ENCODE data around the gene GLI3. TPM values are rescaled to one million over a fixed set of nuclear protein-coding genes. Genes with fewer than 3 reads are reported as not detected.
A peak's percentile ranks its signal among the peaks of the same experiment; 100 is the strongest.

The GLI3 gene
- polyA plus RNA-seq, 1 experiment: 6.0 TPM

GRCh38 chr7:41940760-41941343 is 296.2 kb downstream of the GLI3 start:
- Histone ChIP-seq H3K27ac (ENCODE audit: low read depth, low read length) (no peak overlapping the region), H3K9me3 (ENCODE audit: control insufficient read depth, insufficient read depth, low read length) (no peaks in the 10 kb centered on the region), H3K4me3 (ENCODE audit: low read depth, low read length) (no peak overlapping the region), H3K27me3 (ENCODE audit: control insufficient read depth, insufficient read depth, low read length) (no peaks in the 10 kb centered on the region)
- ChIA-PET CTCF (interaction anchor here (0.6 to 7.7 kb wide), 82 partner anchors 9 to 1708 kb away, joined by 3 to 118 read pairs (median 4); partner anchors contain the start of genes MRPL32 and PSMA2), POLR2A (interaction anchor here (0.6 to 0.9 kb wide), 4 partner anchors 240 to 1774 kb away, joined by 3 to 4 read pairs (median 3); no protein-coding TSS in a partner anchor)
- DNase-seq (ENCODE audit: low read depth, low spot score): no peak
- TF ChIP-seq, protein P1, sequence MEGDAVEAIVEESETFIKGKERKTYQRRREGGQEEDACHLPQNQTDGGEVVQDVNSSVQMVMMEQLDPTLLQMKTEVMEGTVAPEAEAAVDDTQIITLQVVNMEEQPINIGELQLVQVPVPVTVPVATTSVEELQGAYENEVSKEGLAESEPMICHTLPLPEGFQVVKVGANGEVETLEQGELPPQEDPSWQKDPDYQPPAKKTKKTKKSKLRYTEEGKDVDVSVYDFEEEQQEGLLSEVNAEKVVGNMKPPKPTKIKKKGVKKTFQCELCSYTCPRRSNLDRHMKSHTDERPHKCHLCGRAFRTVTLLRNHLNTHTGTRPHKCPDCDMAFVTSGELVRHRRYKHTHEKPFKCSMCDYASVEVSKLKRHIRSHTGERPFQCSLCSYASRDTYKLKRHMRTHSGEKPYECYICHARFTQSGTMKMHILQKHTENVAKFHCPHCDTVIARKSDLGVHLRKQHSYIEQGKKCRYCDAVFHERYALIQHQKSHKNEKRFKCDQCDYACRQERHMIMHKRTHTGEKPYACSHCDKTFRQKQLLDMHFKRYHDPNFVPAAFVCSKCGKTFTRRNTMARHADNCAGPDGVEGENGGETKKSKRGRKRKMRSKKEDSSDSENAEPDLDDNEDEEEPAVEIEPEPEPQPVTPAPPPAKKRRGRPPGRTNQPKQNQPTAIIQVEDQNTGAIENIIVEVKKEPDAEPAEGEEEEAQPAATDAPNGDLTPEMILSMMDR (IDR thresholded peaks at IDR 0.05; ENCODE audit: low read depth, low read length): peak; percentile 95

DNA sequence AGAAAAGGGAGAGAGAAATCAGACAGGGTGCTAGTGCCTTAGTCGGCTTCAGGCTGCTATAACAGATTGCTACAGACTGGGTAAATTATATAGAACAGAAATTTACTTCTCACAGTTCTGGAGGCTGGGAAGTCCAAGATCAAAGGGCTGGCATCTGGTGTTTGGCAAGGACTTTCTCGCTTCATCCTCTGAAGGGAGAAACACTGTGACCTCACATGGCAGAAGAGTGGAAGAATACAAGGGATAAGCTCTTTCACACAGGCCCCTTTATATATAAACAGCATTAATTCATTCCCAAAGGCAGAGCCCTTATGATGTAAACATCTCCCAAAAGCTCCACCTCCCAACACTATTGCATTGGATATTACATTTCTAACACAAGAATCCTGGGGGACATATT is 298.6 kb downstream of the GLI3 start:
- CTCF ChIA-PET: interaction anchor here (0.6 to 1.4 kb wide), 3 partner anchors 15 to 938 kb away, joined by 3 to 5 read pairs (median 3); no protein-coding TSS in a partner anchor
- TF ChIP-seq, protein P1 (IDR thresholded peaks at IDR 0.05; ENCODE audit: low read depth, low read length): no peak
- no peak overlapping the region for H3K27ac ChIP-seq (ENCODE audit: low read depth, low read length)
- no peaks in the 10 kb centered on the region for H3K9me3 ChIP-seq (ENCODE audit: control insufficient read depth, insufficient read depth, low read length)
- no peak for DNase-seq (ENCODE audit: low read depth, low spot score)
- POLR2A ChIA-PET: no interaction called here
- H3K4me3 ChIP-seq (ENCODE audit: low read depth, low read length): no peak overlapping the region
- no peaks in the 10 kb centered on the region for H3K27me3 ChIP-seq (ENCODE audit: control insufficient read depth, insufficient read depth, low read length)

- H3K4me3 ChIP-seq (ENCODE audit: low read depth, low read length): no peak overlapping the region
- H3K27ac ChIP-seq (ENCODE audit: low read depth, low read length): no peak overlapping the region
- CTCF ChIA-PET: interaction anchor here (1.6 kb wide), 1 partner anchor 9 kb away, joined by 8 read pairs; no protein-coding TSS in a partner anchor
- TF ChIP-seq, protein P1 (IDR thresholded peaks at IDR 0.05; ENCODE audit: low read depth, low read length): no peak
- no peaks in the 10 kb centered on the region for H3K27me3 ChIP-seq (ENCODE audit: control insufficient read depth, insufficient read depth, low read length)
- no peak for DNase-seq (ENCODE audit: low read depth, low spot score)
- POLR2A ChIA-PET: no interaction called here
- H3K9me3 ChIP-seq (ENCODE audit: control insufficient read depth, insufficient read depth, low read length): no peaks in the 10 kb centered on the region
Measured at GRCh38 chr7:41933427-41933826, 303.6 kb downstream of the GLI3 start.

- ChIA-PET CTCF (interaction anchor here (6.0 kb wide), 1 partner anchor 11 kb away, joined by 63 read pairs; no protein-coding TSS in a partner anchor), POLR2A (no interaction called here)
- H3K4me3 ChIP-seq (ENCODE audit: low read depth, low read length): no peak overlapping the region
- TF ChIP-seq, protein P1 (IDR thresholded peaks at IDR 0.05; ENCODE audit: low read depth, low read length): no peak
- H3K27ac ChIP-seq (ENCODE audit: low read depth, low read length): no peak overlapping the region
- H3K27me3 ChIP-seq (ENCODE audit: control insufficient read depth, insufficient read depth, low read length): no peaks in the 10 kb centered on the region
- no peak for DNase-seq (ENCODE audit: low read depth, low spot score)
- no peaks in the 10 kb centered on the region for H3K9me3 ChIP-seq (ENCODE audit: control insufficient read depth, insufficient read depth, low read length)
Measured at GRCh38 chr7:41931263-41931646, 305.8 kb downstream of the GLI3 start.

GRCh38 chr7:41930538-41931262 is 306.3 kb downstream of the GLI3 start:
- DNase-seq (ENCODE audit: low read depth, low spot score): no peak
- TF ChIP-seq, protein P1 (IDR thresholded peaks at IDR 0.05; ENCODE audit: low read depth, low read length): no peak
- Histone ChIP-seq H3K9me3 (ENCODE audit: control insufficient read depth, insufficient read depth, low read length) (no peaks in the 10 kb centered on the region), H3K27ac (ENCODE audit: low read depth, low read length) (no peak overlapping the region), H3K4me3 (ENCODE audit: low read depth, low read length) (no peak overlapping the region), H3K27me3 (ENCODE audit: control insufficient read depth, insufficient read depth, low read length) (no peaks in the 10 kb centered on the region)
- ChIA-PET POLR2A (no interaction called here), CTCF (interaction anchor here (0.6 to 6.0 kb wide), 2 partner anchors 11 to 15 kb away, joined by 3 to 63 read pairs; no protein-coding TSS in a partner anchor)

All from AG04450 (cell line).